RWPE2 (cell line): Measurements from ENCODE around the gene AQP12A.
"Not testable (repeated sequence)": the region's sequence is repeated elsewhere in the genome, so short reads cannot be mapped to it uniquely, and the experiment has no call there.

Experiments used
- ATAC-seq: fragments of 200-7000 bp; cut with Tn5 transposase; 3 replicates; pipeline ENCODE4 v1.9.1; 2021; ENCODE audit warnings: low read depth
- DNase-seq: peaks from one replicate; pipeline ENCODE4 v3.0.0-alpha.2; 2020; ENCODE audit warnings: low spot score
- H3K27ac ChIP-seq: fragments of 450-650 bp; 2 replicates; pipeline ENCODE4 v1.5.1; 2017; ENCODE audit warnings: mild to moderate bottlenecking; ENCODE audit not compliant: poor library complexity, severe bottlenecking
- H3K27me3 ChIP-seq: fragments of 250-450 bp; sonication (Bioruptor Pico); 2 replicates; pipeline ENCODE4 v1.5.1; 2021; ENCODE audit warnings: mild to moderate bottlenecking, moderate library complexity; ENCODE audit not compliant: insufficient read depth, poor library complexity, severe bottlenecking
- H3K36me3 ChIP-seq: fragments of 250-450 bp; sonication (Bioruptor Pico); 2 replicates; pipeline ENCODE4 v1.5.1; 2020; ENCODE audit warnings: low read depth, mild to moderate bottlenecking, moderate library complexity
- H3K4me1 ChIP-seq: fragments of 250-450 bp; sonication (Bioruptor Pico); 2 replicates; pipeline ENCODE4 v1.5.1; 2021; ENCODE audit warnings: mild to moderate bottlenecking, moderate library complexity; ENCODE audit not compliant: insufficient read depth, poor library complexity, severe bottlenecking
- H3K4me3 ChIP-seq: fragments of 250-450 bp; sonication (Bioruptor Pico); 2 replicates; pipeline ENCODE4 v1.5.1; 2021; ENCODE audit warnings: mild to moderate bottlenecking, moderate library complexity; ENCODE audit not compliant: severe bottlenecking
- H3K9me3 ChIP-seq: fragments of 250-450 bp; sonication (Bioruptor Pico); 2 replicates; pipeline ENCODE4 v1.5.1; 2021; ENCODE audit warnings: mild to moderate bottlenecking, moderate library complexity; ENCODE audit not compliant: severe bottlenecking
- CTCF ChIP-seq: fragments of 450-650 bp; IDR thresholded peaks from one replicate; pipeline ENCODE4 v1.5.1; 2017; ENCODE audit warnings: mild to moderate bottlenecking, moderate library complexity; ENCODE audit not compliant: poor library complexity, severe bottlenecking

AQP12A gene

GRCh38 chr2:240683980-240684728 lies 7.5 kb upstream of the AQP12A start:
- H3K27ac ChIP-seq: not testable (repeated sequence)

GRCh38 chr2:240685771-240686371 lies 5.8 kb upstream of the AQP12A start:
- no peak for ATAC-seq
- Histone ChIP-seq H3K27ac (no peak overlapping the region), H3K27me3 (peaks cover 15% of the 10 kb centered on the region), H3K36me3 (no peaks in the 10 kb centered on the region), H3K9me3 (no peaks in the 10 kb centered on the region), H3K4me3 (no peak overlapping the region), H3K4me1 (no peaks in the 10 kb centered on the region)
- DNase-seq: no peak
- TF ChIP-seq CTCF: no peak

More at GRCh38 chr2:240683980-240684728, 7.5 kb upstream of the AQP12A start:
- H3K4me1 ChIP-seq, H3K36me3 ChIP-seq, DNase-seq, H3K4me3 ChIP-seq, ATAC-seq, H3K9me3 ChIP-seq: not testable (repeated sequence)
- H3K27me3 ChIP-seq: peaks cover 15% of the 10 kb centered on the region

GRCh38 chr2:240686460-240686859 lies 5.2 kb upstream of the AQP12A start:
- H3K27me3 ChIP-seq: peaks cover 15% of the 10 kb centered on the region
- H3K9me3 ChIP-seq: no peaks in the 10 kb centered on the region
- no peaks in the 10 kb centered on the region for H3K36me3 ChIP-seq
- no peak overlapping the region for H3K27ac ChIP-seq
- H3K4me1 ChIP-seq: no peaks in the 10 kb centered on the region
- no peak for TF ChIP-seq CTCF
- no peak overlapping the region for H3K4me3 ChIP-seq
- ATAC-seq (no peak), DNase-seq (no peak)

GRCh38 chr2:240687045-240687740 lies 4.5 kb upstream of the AQP12A start:
- no peak overlapping the region for H3K27ac ChIP-seq
- ATAC-seq: no peak
- no peaks in the 10 kb centered on the region for H3K9me3 ChIP-seq
- H3K4me3 ChIP-seq: no peak overlapping the region
- no peak for TF ChIP-seq CTCF
- peaks cover 15% of the 10 kb centered on the region for H3K27me3 ChIP-seq
- H3K4me1 ChIP-seq: no peaks in the 10 kb centered on the region
- no peaks in the 10 kb centered on the region for H3K36me3 ChIP-seq
- no peak for DNase-seq

DNA sequence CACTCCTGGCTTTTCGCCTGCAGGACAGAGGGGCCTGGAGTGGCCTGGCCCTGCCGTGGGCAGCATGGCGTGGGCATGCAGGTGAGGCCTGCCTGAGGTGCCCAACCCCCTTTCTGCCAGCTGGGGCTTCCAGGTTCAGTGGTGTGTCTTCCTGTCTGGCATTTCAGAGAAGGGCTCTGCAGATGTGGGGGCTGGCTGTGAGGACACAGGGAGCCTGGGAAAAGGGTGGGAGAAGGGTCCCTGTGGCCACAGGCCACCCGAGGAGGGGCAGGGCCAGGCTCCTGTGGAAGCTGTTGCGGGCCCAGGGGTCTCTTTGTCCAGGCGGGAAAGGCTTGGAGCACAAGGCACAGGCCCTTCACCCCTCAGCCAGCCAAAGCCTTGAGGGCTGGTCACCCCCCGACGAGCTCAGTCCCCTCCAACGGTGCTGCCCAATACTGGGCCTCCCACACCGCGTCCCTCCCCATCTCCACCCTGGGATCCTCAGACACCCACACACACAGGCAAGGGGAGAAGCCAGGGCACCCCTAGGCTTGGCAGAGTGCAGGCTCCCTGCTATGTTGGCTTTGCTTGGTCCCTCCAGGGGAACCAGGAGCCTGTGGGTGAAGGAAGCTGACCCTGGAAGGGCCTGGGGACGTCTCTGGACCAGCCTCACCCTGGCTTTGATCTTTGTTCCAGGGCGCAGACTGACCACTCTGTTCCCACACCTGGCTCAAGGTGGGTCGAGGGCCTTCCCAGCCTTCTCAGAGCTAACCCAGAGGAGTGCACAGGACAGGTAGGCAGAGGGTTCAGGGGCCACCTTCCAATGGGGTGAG lies 3.7 kb upstream of the AQP12A start:
- Histone ChIP-seq H3K27me3 (peaks cover 15% of the 10 kb centered on the region), H3K4me1 (no peaks in the 10 kb centered on the region), H3K27ac (no peak overlapping the region), H3K4me3 (no peak overlapping the region), H3K9me3 (no peaks in the 10 kb centered on the region), H3K36me3 (no peaks in the 10 kb centered on the region)
- TF ChIP-seq CTCF: no peak
- ATAC-seq (no peak), DNase-seq (peak; percentile 49)
